MM.1S (cell line): ENCODE measurements around the gene CAP2.

Experiments used
- DNase-seq: peaks from one replicate; pipeline ENCODE4 v3.0.0-alpha.2; 2015
- H2AFZ ChIP-seq: fragments of 300-600 bp; sonication (generic); 2 replicates; pipeline ENCODE4 v1.6.0; 2016; ENCODE audit warnings: antibody characterized with exemption, low read length
- H3F3A ChIP-seq: fragments of 300-600 bp; sonication (generic); 2 replicates; pipeline ENCODE4 v1.6.1; 2016; ENCODE audit warnings: mild to moderate bottlenecking, antibody characterized with exemption, low read length, moderate library complexity, mixed read lengths; ENCODE audit not compliant: insufficient read depth
- H3K27ac ChIP-seq: fragments of 300-600 bp; sonication (generic); 2 replicates; pipeline ENCODE4 v1.5.1; 2016; ENCODE audit warnings: mild to moderate bottlenecking, low read length
- H3K27me3 ChIP-seq: fragments of 300-600 bp; sonication (generic); replicated peaks from 2 replicates; pipeline ENCODE4 v1.6.0; 2016; ENCODE audit warnings: low read length; ENCODE audit not compliant: insufficient read depth
- H3K36me3 ChIP-seq: fragments of 300-600 bp; sonication (generic); replicated peaks from 2 replicates; pipeline ENCODE4 v1.6.1; 2016; ENCODE audit warnings: mild to moderate bottlenecking, low read length, mixed read lengths; ENCODE audit not compliant: insufficient read depth
- H3K4me1 ChIP-seq: fragments of 300-600 bp; sonication (generic); 2 replicates; pipeline ENCODE4 v1.6.1; 2016; ENCODE audit warnings: low read length, mixed read lengths
- H3K4me2 ChIP-seq: fragments of 300-600 bp; sonication (generic); 2 replicates; pipeline ENCODE4 v1.6.0; 2016; ENCODE audit warnings: low read depth, low read length
- H3K4me3 ChIP-seq: fragments of 300-600 bp; sonication (generic); 2 replicates; pipeline ENCODE4 v1.5.1; 2016; ENCODE audit warnings: low read length, mixed read lengths
- H3K79me2 ChIP-seq: fragments of 300-600 bp; sonication (generic); 2 replicates; pipeline ENCODE4 v1.6.1; 2016; ENCODE audit warnings: mixed run types, low read length, mixed read lengths
- H3K9ac ChIP-seq: fragments of 300-600 bp; sonication (generic); 2 replicates; pipeline ENCODE4 v1.6.1; 2016; ENCODE audit warnings: low read length, mixed read lengths
- H3K9me2 ChIP-seq: fragments of 300-600 bp; sonication (generic); replicated peaks from 2 replicates; pipeline ENCODE4 v1.6.1; 2016; ENCODE audit warnings: mild to moderate bottlenecking, low read length, mixed read lengths; ENCODE audit not compliant: insufficient read depth
- H3K9me3 ChIP-seq: fragments of 300-600 bp; sonication (generic); replicated peaks from 2 replicates; pipeline ENCODE4 v1.6.1; 2016; ENCODE audit warnings: mild to moderate bottlenecking, low read length, mixed read lengths; ENCODE audit not compliant: insufficient read depth
- H4K20me1 ChIP-seq: fragments of 300-600 bp; sonication (generic); 2 replicates; pipeline ENCODE4 v1.6.1; 2016; ENCODE audit warnings: mild to moderate bottlenecking, low read length, moderate library complexity, mixed read lengths; ENCODE audit not compliant: insufficient read depth
- CTCF ChIP-seq: fragments of 300-600 bp; sonication (generic); IDR thresholded peaks from 2 replicates; pipeline ENCODE4 v1.5.1; 2016; ENCODE audit warnings: antibody characterized with exemption, low read length, mixed read lengths
- EZH2 ChIP-seq: fragments of 300-600 bp; sonication (generic); optimal IDR thresholded peaks from 2 replicates; pipeline ENCODE3; 2017; ENCODE audit warnings: low read depth, mild to moderate bottlenecking, antibody characterized with exemption, low read length, mixed read lengths
- EZH2phosphoT487 ChIP-seq: fragments of 300-600 bp; sonication (generic); IDR thresholded peaks from 2 replicates; pipeline ENCODE4 v1.6.1; 2018; ENCODE audit warnings: antibody characterized with exemption, low read length

Gene CAP2

DNA sequence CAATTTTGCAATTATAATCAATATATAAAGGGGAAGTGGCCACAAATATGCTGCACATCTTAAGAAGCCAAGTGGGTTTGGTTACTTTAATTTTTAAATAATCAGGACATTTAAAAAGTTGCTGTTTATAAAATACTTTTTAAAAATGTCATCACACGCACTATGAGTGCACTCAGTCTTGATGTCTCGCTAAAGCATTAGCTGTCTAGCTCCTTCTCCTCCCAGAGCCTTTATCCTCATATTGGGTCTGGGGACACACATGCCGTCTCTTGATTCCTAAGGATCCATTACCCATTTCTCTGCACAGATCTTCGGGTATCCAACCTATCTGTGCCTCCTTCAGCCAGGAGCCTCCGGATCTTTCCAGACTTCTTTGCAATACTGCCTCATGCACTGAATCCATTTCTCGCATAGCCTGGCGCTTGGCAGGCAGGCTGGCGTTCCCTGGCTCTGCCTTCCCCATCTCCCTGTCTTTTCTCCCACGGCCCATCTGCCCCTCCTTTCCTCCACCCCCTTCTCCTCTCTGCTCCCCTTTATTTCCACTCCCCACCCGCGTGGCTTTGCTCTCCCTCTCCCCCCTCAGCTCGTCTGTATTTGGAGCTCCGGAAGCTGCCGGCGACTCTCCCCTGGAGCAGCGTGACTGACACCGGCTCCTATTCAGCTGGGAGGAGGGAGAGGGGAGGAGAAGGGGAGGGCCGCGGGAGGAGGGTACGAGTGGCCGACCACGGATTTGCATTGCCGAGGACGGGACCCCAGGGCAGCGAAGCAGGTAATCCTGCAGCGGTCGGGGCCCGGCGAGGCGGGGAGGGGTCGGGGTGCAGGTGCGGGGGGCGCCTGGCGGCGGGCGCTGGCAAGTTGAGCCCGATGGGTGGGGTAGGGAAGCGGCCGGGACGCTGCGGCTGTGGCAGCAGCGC lies at the start of gene CAP2:
CAP2 (plus strand) TSS at position 618 of the 914 bp plus-strand sequence. CDS start 27,961 bp downstream, outside the sequence.
- peak within 1 kb of the TSS; percentile 57 for H2AFZ ChIP-seq
- H3K36me3 ChIP-seq, result no peaks in the 10 kb centered on the region
- H3K4me3 ChIP-seq, result peak within 1 kb of the TSS; percentile 56
- no peaks in the 10 kb centered on the region for H3F3A ChIP-seq
- no peaks in the 10 kb centered on the region for H3K9me2 ChIP-seq
- no peak within 1 kb of the TSS for H3K9ac ChIP-seq
- no peaks in the 10 kb centered on the region for H3K9me3 ChIP-seq
- no peaks in the 10 kb centered on the region for H4K20me1 ChIP-seq
- peak within 1 kb of the TSS; percentile 56; the same call in 1 of the 2 replicates for H3K4me2 ChIP-seq
- H3K79me2 ChIP-seq, result no peaks in the 10 kb centered on the region
- no peaks in the 10 kb centered on the region for H3K4me1 ChIP-seq
- no peak for TF ChIP-seq EZH2phosphoT487
- TF ChIP-seq EZH2, result no peak
- no peak for TF ChIP-seq CTCF
- no peak within 1 kb of the TSS for H3K27ac ChIP-seq
- no peak for DNase-seq
- no peaks in the 10 kb centered on the region; the same call in 1 of the 2 replicates for H3K27me3 ChIP-seq

- Histone ChIP-seq H4K20me1 (no peaks in the 10 kb centered on the region), H2AFZ (no peak overlapping the region), H3K36me3 (no peaks in the 10 kb centered on the region), H3K27ac (no peak overlapping the region), H3K4me3 (no peak overlapping the region), H3K79me2 (no peaks in the 10 kb centered on the region), H3K4me2 (no peak overlapping the region), H3K4me1 (no peaks in the 10 kb centered on the region), H3K9me3 (no peaks in the 10 kb centered on the region), H3F3A (no peaks in the 10 kb centered on the region), H3K9ac (no peak overlapping the region), H3K27me3 (no peaks in the 10 kb centered on the region), H3K9me2 (no peaks in the 10 kb centered on the region)
- TF ChIP-seq EZH2 (no peak), EZH2phosphoT487 (no peak), CTCF (no peak)
- DNase-seq, result no peak
Measured at GRCh38 chr6:17347012-17347411, 46.4 kb upstream of the CAP2 start.

GRCh38 chr6:17349427-17349826 lies 44.0 kb upstream of the CAP2 start:
- DNase-seq, result no peak
- H3K36me3 ChIP-seq, result no peaks in the 10 kb centered on the region

More at GRCh38 chr6:17349427-17349826, 44.0 kb upstream of the CAP2 start:
- Histone ChIP-seq H3K4me2 (no peak overlapping the region), H3K27me3 (no peaks in the 10 kb centered on the region), H3K9me3 (no peaks in the 10 kb centered on the region), H3K4me1 (no peaks in the 10 kb centered on the region), H3K9me2 (no peaks in the 10 kb centered on the region), H3K79me2 (no peaks in the 10 kb centered on the region), H3K9ac (no peak overlapping the region), H3F3A (no peaks in the 10 kb centered on the region), H2AFZ (no peak overlapping the region), H4K20me1 (no peaks in the 10 kb centered on the region), H3K4me3 (no peak overlapping the region), H3K27ac (no peak overlapping the region)
- TF ChIP-seq CTCF (no peak), EZH2phosphoT487 (no peak), EZH2 (no peak)
